H1 (cell line): ENCODE data around the gene INPP4A. TPM values are rescaled to one million over a fixed set of nuclear protein-coding genes. Genes with fewer than 3 reads are reported as not detected.

Experiments
- CTCF ChIA-PET: fragments of 300-600 bp; sonication (Branson Sonifier 250); formaldehyde crosslinking; loops from one replicate; lab custom pipeline; 2021; ENCODE audit not compliant: partially characterized antibody; lab: Charles Lee
- POLR2A ChIA-PET: fragments of 300-600 bp; sonication (Branson Sonifier 250); formaldehyde crosslinking; loops from one replicate; lab custom pipeline; 2021; ENCODE audit warnings: inconsistent platforms; ENCODE audit not compliant: partially characterized antibody; lab: Charles Lee
- DNase-seq, 2 experiments: peaks; one replicate each; pipeline versions ENCODE4 v3.0.0 to v3.0.0-alpha.2; 2010 to 2022; ENCODE audit warnings: low spot score in 2 of 2, low read depth in 1 of 2, mixed read lengths in 1 of 2
- FAIRE-seq: peaks from 2 replicates; lab custom pipeline; 2011; peaks lifted over from hg19 to GRCh38; lab: Jason Lieb, UNC
- H2AFZ ChIP-seq: 2 replicates; pipeline ENCODE4 v1.8.1; 2012; ENCODE audit warnings: low read length, inconsistent platforms
- H2AK5ac ChIP-seq: 2 replicates; pipeline ENCODE4 v1.6.1; 2013; ENCODE audit warnings: low read depth, low read length
- H2BK120ac ChIP-seq: replicated peaks from 2 replicates; pipeline ENCODE3; 2013; ENCODE audit warnings: low read depth, low read length, inconsistent platforms
- H2BK12ac ChIP-seq: 2 replicates; pipeline ENCODE4 v1.6.1; 2013; ENCODE audit warnings: low read depth, low read length
- H2BK15ac ChIP-seq: 2 replicates; pipeline ENCODE4 v1.6.1; 2013; ENCODE audit warnings: low read length
- H2BK20ac ChIP-seq: 2 replicates; pipeline ENCODE4 v1.6.1; 2013; ENCODE audit warnings: low read length
- H2BK5ac ChIP-seq: 2 replicates; pipeline ENCODE4 v1.6.1; 2013; ENCODE audit warnings: low read depth, low read length
- H3K14ac ChIP-seq: 2 replicates; pipeline ENCODE4 v1.6.1; 2013; ENCODE audit warnings: inconsistent platforms; ENCODE audit not compliant: insufficient read length
- H3K18ac ChIP-seq: 2 replicates; pipeline ENCODE4 v1.6.1; 2013; ENCODE audit warnings: low read length; ENCODE audit errors: extremely low read depth
- H3K23ac ChIP-seq: 2 replicates; pipeline ENCODE4 v1.6.1; 2013; ENCODE audit warnings: inconsistent platforms; ENCODE audit not compliant: insufficient read length
- H3K23me2 ChIP-seq: 2 replicates; pipeline ENCODE4 v1.6.1; 2013; ENCODE audit warnings: low read depth, low read length
- H3K27ac ChIP-seq: 2 replicates; pipeline ENCODE4 v1.6.1; 2011; ENCODE audit warnings: low read depth, low read length, inconsistent platforms
- H3K27me3 ChIP-seq, 4 experiments: replicated peaks in 1 of 4; 1 replicate in 1 of 4; 2 replicates in 3 of 4; pipeline versions ENCODE4 v1.6.1 to v1.8.1; 2011 to 2013; ENCODE audit warnings: low read length in 3 of 4, mild to moderate bottlenecking in 3 of 4, inconsistent platforms in 2 of 4, mixed read lengths in 2 of 4, moderate library complexity in 1 of 4; ENCODE audit not compliant: control insufficient read depth in 3 of 4, insufficient read depth in 3 of 4; ENCODE audit errors: extremely low read depth in 1 of 4
- H3K36me3 ChIP-seq, 4 experiments: 2 replicates each; pipeline versions ENCODE4 v1.6.1 to v1.8.1; 2011 to 2013; ENCODE audit warnings: mild to moderate bottlenecking in 4 of 4, low read length in 3 of 4, moderate library complexity in 2 of 4, control low read depth in 1 of 4, inconsistent platforms in 1 of 4; ENCODE audit not compliant: insufficient read depth in 4 of 4, control insufficient read depth in 2 of 4
- H3K4ac ChIP-seq: replicated peaks from 2 replicates; pipeline ENCODE3; 2013; ENCODE audit warnings: low read length, low read depth, mixed read lengths, inconsistent platforms; ENCODE audit not compliant: insufficient read length
- H3K4me1 ChIP-seq, 4 experiments: replicated peaks in 1 of 4; 1 replicate in 1 of 4; 2 replicates in 3 of 4; pipeline versions ENCODE4 v1.6.1 to v1.8.1; 2011 to 2013; ENCODE audit warnings: low read length in 3 of 4, inconsistent platforms in 2 of 4, mixed read lengths in 1 of 4; ENCODE audit not compliant: insufficient read depth in 4 of 4, control insufficient read depth in 3 of 4
- H3K4me2 ChIP-seq, 2 experiments: 2 replicates each; pipeline versions ENCODE4 v1.6.1 to v1.8.1; 2011 to 2013; ENCODE audit warnings: low read depth in 2 of 2, low read length in 2 of 2, control low read depth in 1 of 2, inconsistent platforms in 1 of 2, mild to moderate bottlenecking in 1 of 2; ENCODE audit not compliant: insufficient read depth in 1 of 2
- H3K4me3 ChIP-seq, 4 experiments: fragments of 200-600, 300-600 bp in 1 of 4; sonication (generic), shearing (Covaris generic), sonication (Bioruptor Twin) in 1 of 4; 2 replicates each; pipeline versions ENCODE4 v1.5.1 to v1.8.1; 2011 to 2016; ENCODE audit warnings: low read length in 4 of 4, low read depth in 3 of 4, control low read depth in 2 of 4, inconsistent platforms in 2 of 4, mild to moderate bottlenecking in 2 of 4, mixed read lengths in 1 of 4, moderate library complexity in 1 of 4; ENCODE audit not compliant: insufficient read depth in 2 of 4; ENCODE audit errors: extremely low read depth in 1 of 4
- H3K56ac ChIP-seq: replicated peaks from 2 replicates; pipeline ENCODE3; 2013; ENCODE audit warnings: low read depth, mild to moderate bottlenecking, mixed read lengths, low read length, inconsistent platforms; ENCODE audit not compliant: insufficient read length
- H3K79me1 ChIP-seq: 2 replicates; pipeline ENCODE4 v1.6.1; 2013; ENCODE audit warnings: low read depth, low read length, control low read depth
- H3K79me2 ChIP-seq, 2 experiments: 2 replicates each; pipeline versions ENCODE4 v1.6.1 to v1.8.1; 2012 to 2013; ENCODE audit warnings: low read length in 2 of 2, mild to moderate bottlenecking in 2 of 2, inconsistent platforms in 1 of 2; ENCODE audit not compliant: insufficient read depth in 2 of 2, control insufficient read depth in 1 of 2
- H3K9ac ChIP-seq, 4 experiments: replicated peaks in 1 of 4; 1 replicate in 1 of 4; 2 replicates in 3 of 4; pipeline versions ENCODE4 v1.6.1 to v1.8.1; 2011 to 2013; ENCODE audit warnings: low read depth in 3 of 4, low read length in 3 of 4, control low read depth in 2 of 4, mild to moderate bottlenecking in 2 of 4, moderate library complexity in 2 of 4, inconsistent platforms in 1 of 4; ENCODE audit errors: extremely low read depth in 1 of 4
- H3K9me3 ChIP-seq, 2 experiments: 2 replicates each; pipeline versions ENCODE4 v1.6.1 to v1.8.1; 2012 to 2013; ENCODE audit warnings: mild to moderate bottlenecking in 2 of 2, moderate library complexity in 2 of 2, control low read depth in 1 of 2, inconsistent platforms in 1 of 2, low read depth in 1 of 2, low read length in 1 of 2, mixed read lengths in 1 of 2; ENCODE audit not compliant: insufficient read depth in 2 of 2
- H4K20me1 ChIP-seq, 2 experiments: replicated peaks in 1 of 2; 2 replicates each; pipeline versions ENCODE3 to v1.8.1; 2011 to 2013; ENCODE audit warnings: inconsistent platforms in 2 of 2, low read length in 2 of 2, mild to moderate bottlenecking in 1 of 2; ENCODE audit not compliant: insufficient read depth in 2 of 2, control insufficient read depth in 1 of 2
- H4K5ac ChIP-seq: 2 replicates; pipeline ENCODE4 v1.6.1; 2013; ENCODE audit warnings: low read length, low read depth, mixed read lengths, inconsistent platforms; ENCODE audit not compliant: insufficient read length
- H4K8ac ChIP-seq: 2 replicates; pipeline ENCODE4 v1.8.0; 2013; ENCODE audit warnings: mild to moderate bottlenecking, moderate library complexity, low read length, inconsistent platforms; ENCODE audit not compliant: insufficient read depth; ENCODE audit errors: extremely low read depth
- H4K91ac ChIP-seq: replicated peaks from 2 replicates; pipeline ENCODE3; 2013; ENCODE audit warnings: low read length, mixed read lengths, inconsistent platforms; ENCODE audit not compliant: insufficient read length
- BCL11A ChIP-seq, 2 experiments: IDR thresholded peaks; one replicate each; pipeline ENCODE4 v1.6.1; 2011; ENCODE audit warnings: low read depth in 2 of 2, low read length in 2 of 2, mild to moderate bottlenecking in 2 of 2
- CHD2 ChIP-seq: IDR thresholded peaks from 2 replicates; pipeline ENCODE4 v1.6.1; 2012; ENCODE audit warnings: low read length, improper control_type of control experiment
- CTCF ChIP-seq, 3 experiments: IDR thresholded peaks; 1 replicate in 2 of 3; 2 replicates in 1 of 3; pipeline versions ENCODE4 v1.5.1 to v1.6.1; 2011; ENCODE audit warnings: low read length in 3 of 3, mild to moderate bottlenecking in 3 of 3, inconsistent platforms in 2 of 3, low read depth in 1 of 3, moderate library complexity in 1 of 3; ENCODE audit not compliant: insufficient read depth in 1 of 3; ENCODE audit errors: control extremely low read depth in 1 of 3
- EP300 ChIP-seq, 2 experiments: IDR thresholded peaks; 1 replicate in 1 of 2; 2 replicates in 1 of 2; pipeline ENCODE4 v1.6.1; 2011 to 2012; ENCODE audit warnings: low read depth in 2 of 2, low read length in 2 of 2, mild to moderate bottlenecking in 2 of 2, borderline replicate concordance in 1 of 2, inconsistent platforms in 1 of 2, moderate library complexity in 1 of 2
- GTF2F1 ChIP-seq: IDR thresholded peaks from 2 replicates; pipeline ENCODE4 v1.6.1; 2012; ENCODE audit warnings: low read depth, low read length, improper control_type of control experiment, borderline replicate concordance
- SAP30 ChIP-seq: fragments of 300-600 bp; sonication (generic); IDR thresholded peaks from 2 replicates; pipeline ENCODE4 v1.7.1; 2012; ENCODE audit warnings: low read length, moderate library complexity, mild to moderate bottlenecking, inconsistent platforms; ENCODE audit not compliant: insufficient read depth, insufficient replicate concordance
- SP2 ChIP-seq: IDR thresholded peaks from 2 replicates; pipeline ENCODE4 v1.6.1; 2012; ENCODE audit warnings: mild to moderate bottlenecking, low read length, inconsistent platforms
- TAF7 ChIP-seq: optimal IDR thresholded peaks from 2 replicates; pipeline ENCODE3; 2011; ENCODE audit warnings: low read depth, mild to moderate bottlenecking, inconsistent platforms, low read length, moderate library complexity, borderline replicate concordance
- TBP ChIP-seq: IDR thresholded peaks from 2 replicates; pipeline ENCODE4 v1.6.1; 2011; ENCODE audit warnings: low read depth, low read length, improper control_type of control experiment
- YY1 ChIP-seq: IDR thresholded peaks from 2 replicates; pipeline ENCODE4 v1.6.1; 2011; ENCODE audit warnings: low read depth, mild to moderate bottlenecking, low read length
- WGBS, 2 experiments: shearing (Covaris generic) in 1 of 2; methylation state at CpG; one replicate each; pipeline versions ENCODE4 v1.1.6 to v1.1.7; 2013 to 2015; ENCODE audit warnings: low lambda C conversion rate in 2 of 2, mixed read lengths in 2 of 2, inconsistent platforms in 1 of 2, low coverage in 1 of 2, missing lambda C conversion rate in 1 of 2; ENCODE audit not compliant: insufficient replicate concordance in 2 of 2, insufficient coverage in 1 of 2, insufficient read length in 1 of 2; ENCODE audit errors: extremely low coverage in 1 of 2, missing lambda C conversion rate in 1 of 2; 5-methylcytosine and 5-hydroxymethylcytosine counted together
- polyA plus RNA-seq, 7 experiments: library from polyadenylated mRNA; depleted of rRNA in 3 of 7; stranded (reverse) in 5 of 7; unstranded in 2 of 7; fragments of >200 nt in 5 of 7; fragments of 200-250 nt in 2 of 7; gene quantifications; 1 replicate in 5 of 7; 2 replicates in 1 of 7; 4 replicates in 1 of 7; pipeline versions ENCODE4 v1.2.1 to v1.2.3, GENCODE V29; 2011 to 2013; ENCODE audit warnings: missing spikeins in 2 of 7, mixed read lengths in 2 of 7
- total RNA-seq: library from RNA; stranded (reverse); fragmentation: NEBNext Ultra II Directional; extraction: Animal tissue kit (Norgen Biotek cat#: 25700); gene quantifications from 2 replicates; pipeline ENCODE4 v1.2.1, GENCODE V29; 2021

INPP4A gene
- total and polyA plus RNA-seq, 2 of the 8 experiments (the other 6 are each of a cell fraction or from before 2014, with no cell fraction given), result 25.6 to 34.3 TPM

DNA sequence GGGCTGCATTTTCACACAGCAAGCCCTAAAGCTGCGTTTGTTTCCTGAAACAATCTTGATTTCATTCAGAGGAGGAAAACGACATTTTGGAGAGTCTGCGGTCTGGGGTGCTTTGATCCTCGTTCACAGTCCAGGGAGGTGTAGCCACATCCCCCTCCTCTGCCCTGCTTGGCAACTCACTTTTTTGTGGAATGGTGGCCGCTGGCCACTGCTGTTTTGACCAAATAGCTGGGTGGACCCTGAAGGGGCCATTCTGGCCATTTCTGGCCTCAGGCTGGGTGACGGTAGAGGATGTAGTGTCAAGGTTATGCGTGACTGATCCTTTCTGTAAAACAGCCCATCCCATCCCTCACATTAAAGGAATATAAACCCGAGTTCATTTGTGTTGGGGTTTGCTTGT lies 62.2 kb downstream of the INPP4A start:
- no peak for FAIRE-seq
- Histone ChIP-seq H3K79me1 (peaks cover 8% of the 10 kb centered on the region), H4K20me1 (peaks cover 2 to 9% of the 10 kb centered on the region in 2 experiments), H4K91ac (no peak overlapping the region), H2BK120ac (no peak overlapping the region), H3K4me2 (no peak overlapping the region), H3K23me2 (peaks cover 2% of the 10 kb centered on the region; the same call in 1 of the 2 replicates), H3K79me2 (peaks cover 0 to 46% of the 10 kb centered on the region in 2 experiments; a peak in 1 of 4 replicates), H3K9ac (no peak overlapping the region), H3K56ac (no peak overlapping the region), H3K4ac (no peak overlapping the region), H3K4me3 (no peak overlapping the region), H3K36me3 (no peaks in the 10 kb centered on the region; a peak in 1 of 8 replicates), H3K27me3 (no peaks in the 10 kb centered on the region), H4K8ac (no peak overlapping the region), H4K5ac (no peak overlapping the region), H2BK12ac (no peak overlapping the region), H3K9me3 (no peaks in the 10 kb centered on the region), H2BK5ac (no peak overlapping the region; the same call in 1 of the 2 replicates), H3K23ac (no peak overlapping the region), H3K27ac (no peak overlapping the region), H3K18ac (no peak overlapping the region), H2BK15ac (no peak overlapping the region), H3K4me1 (peaks cover 0 to 4% (median under 1%) of the 10 kb centered on the region in 4 experiments; a peak in 3 of 7 replicates), H2BK20ac (no peak overlapping the region), H2AK5ac (no peak overlapping the region), H3K14ac (no peak overlapping the region), H2AFZ (no peak overlapping the region)
- ChIA-PET CTCF (interaction anchor here (0.7 to 2.5 kb wide), 6 partner anchors 9 to 115 kb away, joined by 3 to 11 read pairs (median 4); no protein-coding TSS in a partner anchor), POLR2A (interaction anchor here (0.7 kb wide), 2 partner anchors 10 kb away, joined by 3 read pairs; no protein-coding TSS in a partner anchor)
- DNase-seq, result no peak
- 89% methylated on average over 8 of the region's 8 CpGs; no CpG with 5 or more reads in 1 of the 2 experiments for WGBS, 2 experiments
- TF ChIP-seq TBP, result no peak
- no peak for TF ChIP-seq CTCF (IDR thresholded peaks at IDR 0.05; ENCODE audit: control extremely low read depth in 1 of 3, insufficient read depth in 1 of 3, low read depth in 1 of 3, low read length in 3 of 3)
- no peak for TF ChIP-seq SAP30
- TF ChIP-seq BCL11A (IDR thresholded peaks at IDR 0.05; ENCODE audit: low read depth in 2 of 2, low read length in 2 of 2), result no peak
- TF ChIP-seq YY1, result no peak
- TF ChIP-seq GTF2F1, result no peak
- no peak for TF ChIP-seq CHD2
- TF ChIP-seq SP2, result no peak
- no peak for TF ChIP-seq TAF7
- TF ChIP-seq EP300 (IDR thresholded peaks at IDR 0.05; ENCODE audit: borderline replicate concordance in 1 of 2, low read depth in 2 of 2, low read length in 2 of 2), result no peak
